ENCODE measurements around the gene NCKAP5. TPM values are rescaled to one million over a fixed set of nuclear protein-coding genes. Genes with fewer than 3 reads are reported as not detected.

The NCKAP5 gene
- total RNA-seq, 6 donors from 2014 or later, result 22.1 to 51.1 (median 41.4) TPM

DNA sequence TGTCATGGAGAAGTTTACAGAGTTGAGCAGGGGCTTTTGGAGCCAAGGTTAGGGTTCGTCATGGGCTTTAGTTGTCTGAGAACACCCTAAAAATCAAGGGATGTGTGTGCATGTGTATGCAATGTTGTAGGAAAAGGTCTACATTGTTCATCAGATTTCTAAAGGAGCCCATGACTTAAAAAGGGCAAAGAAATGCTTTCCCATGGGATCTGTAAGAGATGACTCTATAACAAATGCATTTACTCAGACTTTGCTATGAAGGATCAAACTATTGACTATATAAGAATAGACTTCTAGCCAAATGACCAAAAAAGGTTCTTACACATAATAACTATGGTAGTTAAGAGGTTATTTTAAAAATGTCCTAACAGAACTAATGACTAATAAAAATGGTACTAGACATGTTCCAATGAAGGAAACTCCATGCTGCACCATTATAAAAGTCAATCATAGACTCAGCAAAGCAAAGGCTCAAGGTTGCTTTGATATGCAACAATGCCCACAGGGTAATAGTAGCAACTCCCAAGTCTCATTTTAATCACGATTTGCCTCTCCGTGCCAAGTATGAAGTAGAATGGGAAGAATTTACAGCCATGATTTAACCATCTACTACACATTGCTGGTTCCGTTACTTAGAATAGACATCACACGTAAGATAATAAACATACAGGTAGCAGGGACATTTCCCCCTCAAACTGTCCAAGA is 158.5 kb downstream of the NCKAP5 start:
- H3K27ac ChIP-seq, result no peak overlapping the region
- 87 to 88% methylated on average over 5 of the region's 5 CpGs for WGBS, 2 donors
- no peak for DNase-seq
- ATAC-seq (ENCODE audit: low FRiP score in 2 of 2), result no peak
- TF ChIP-seq POLR2AphosphoS5 (IDR thresholded peaks at IDR 0.05) (no peak), POLR2A (IDR thresholded peaks at IDR 0.05) (no peak), EP300 (IDR thresholded peaks at IDR 0.05) (no peak), CTCF (IDR thresholded peaks at IDR 0.05) (no peak)
- no peaks in the 10 kb centered on the region for H3K27me3 ChIP-seq
- no peak overlapping the region for H3K4me3 ChIP-seq
- H3K9me3 ChIP-seq, result no peaks in the 10 kb centered on the region
- H3K36me3 ChIP-seq, result no peaks in the 10 kb centered on the region
- peaks cover 0 to 6% (median 0%) of the 10 kb centered on the region in 4 donors for H3K4me1 ChIP-seq

DNA sequence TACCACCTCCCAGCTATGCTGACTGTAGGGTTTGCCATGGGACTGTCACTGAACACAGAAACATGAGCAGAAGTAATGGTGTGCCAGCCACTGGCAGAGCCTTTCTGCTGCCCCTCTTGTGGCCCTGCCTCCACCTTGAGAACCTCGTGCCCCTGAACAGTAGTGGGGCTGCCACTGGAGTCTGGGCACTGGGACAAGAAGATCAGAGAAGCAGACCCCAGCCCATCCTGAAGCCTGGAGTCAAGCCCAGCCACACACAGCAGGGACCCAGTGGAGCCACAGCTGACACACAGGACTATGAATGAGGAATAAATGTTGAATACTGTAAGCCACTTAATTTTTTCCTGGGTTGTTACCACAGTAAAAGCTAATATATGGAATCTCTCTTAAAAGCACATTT is 159.6 kb downstream of the NCKAP5 start:
- Histone ChIP-seq H3K27me3 (no peaks in the 10 kb centered on the region), H3K4me3 (no peak overlapping the region), H3K9me3 (no peaks in the 10 kb centered on the region), H3K4me1 (peaks cover 0 to 6% (median 0%) of the 10 kb centered on the region in 4 donors), H3K36me3 (no peaks in the 10 kb centered on the region), H3K27ac (no peak overlapping the region)
- no peak for DNase-seq
- WGBS, 2 donors, result 40 to 77% methylated on average over 1 of the region's 1 CpG
- TF ChIP-seq POLR2A (IDR thresholded peaks at IDR 0.05) (no peak), CTCF (IDR thresholded peaks at IDR 0.05) (no peak), EP300 (IDR thresholded peaks at IDR 0.05) (no peak), POLR2AphosphoS5 (IDR thresholded peaks at IDR 0.05) (no peak)
- no peak for ATAC-seq (ENCODE audit: low FRiP score in 2 of 2)

DNA sequence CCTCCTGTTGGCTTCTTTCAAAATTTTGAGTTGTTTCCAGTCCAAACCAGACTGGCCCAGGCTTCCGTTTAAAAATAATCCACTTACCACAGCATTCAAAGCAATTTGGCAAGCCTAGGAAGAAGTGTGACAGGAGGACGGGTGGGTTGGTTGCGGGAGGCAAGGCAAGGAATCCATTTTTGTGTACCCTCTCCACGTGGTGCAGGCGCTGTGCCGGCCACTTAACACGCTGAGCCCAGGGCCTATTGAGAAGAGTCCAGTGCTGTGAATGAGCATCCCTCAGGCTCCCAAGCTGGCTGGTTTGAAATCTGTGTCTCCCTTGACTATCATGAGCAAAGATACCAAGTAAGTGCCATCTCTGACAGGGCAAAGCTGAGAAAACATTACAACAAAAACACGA is 160.9 kb downstream of the NCKAP5 start:
- no peaks in the 10 kb centered on the region for H3K4me1 ChIP-seq
- no peaks in the 10 kb centered on the region for H3K36me3 ChIP-seq
- peak in 1 of 2 donors; percentile 30 for DNase-seq
- H3K9me3 ChIP-seq, result no peaks in the 10 kb centered on the region
- no peak for TF ChIP-seq CTCF (IDR thresholded peaks at IDR 0.05)
- no peak for TF ChIP-seq POLR2AphosphoS5 (IDR thresholded peaks at IDR 0.05)
- no peak for TF ChIP-seq EP300 (IDR thresholded peaks at IDR 0.05)
- TF ChIP-seq POLR2A (IDR thresholded peaks at IDR 0.05), result no peak
- H3K27ac ChIP-seq, result no peak overlapping the region
- no peaks in the 10 kb centered on the region for H3K27me3 ChIP-seq
- WGBS, 2 donors, result 70 to 85% methylated on average over 8 of the region's 8 CpGs
- ATAC-seq (ENCODE audit: low FRiP score in 2 of 2), result no peak
- H3K4me3 ChIP-seq, result no peak overlapping the region

GRCh38 chr2:133405252-133405651 is 163.0 kb downstream of the NCKAP5 start:
- Histone ChIP-seq H3K9me3 (no peaks in the 10 kb centered on the region), H3K27me3 (no peaks in the 10 kb centered on the region), H3K27ac (no peak overlapping the region), H3K4me1 (no peaks in the 10 kb centered on the region), H3K36me3 (no peaks in the 10 kb centered on the region), H3K4me3 (no peak overlapping the region)
- 72 to 74% methylated on average over 4 of the region's 4 CpGs for WGBS, 2 donors
- no peak for ATAC-seq (ENCODE audit: low FRiP score in 2 of 2)
- TF ChIP-seq POLR2AphosphoS5 (IDR thresholded peaks at IDR 0.05) (no peak), POLR2A (IDR thresholded peaks at IDR 0.05) (no peak)
- DNase-seq, result no peak

GRCh38 chr2:133400411-133400810 is 167.9 kb downstream of the NCKAP5 start:
- no peak overlapping the region for H3K27ac ChIP-seq
- ATAC-seq (ENCODE audit: low FRiP score in 2 of 2) (no peak), DNase-seq (no peak)
- H3K9me3 ChIP-seq, result no peaks in the 10 kb centered on the region
- TF ChIP-seq POLR2AphosphoS5 (IDR thresholded peaks at IDR 0.05) (no peak), CTCF (IDR thresholded peaks at IDR 0.05) (no peak), POLR2A (IDR thresholded peaks at IDR 0.05) (no peak), EP300 (IDR thresholded peaks at IDR 0.05) (no peak)
- H3K36me3 ChIP-seq, result no peaks in the 10 kb centered on the region
- no peaks in the 10 kb centered on the region for H3K27me3 ChIP-seq
- WGBS, 2 donors, result 90 to 95% methylated on average over 2 of the region's 2 CpGs
- H3K4me1 ChIP-seq, result no peaks in the 10 kb centered on the region
- no peak overlapping the region for H3K4me3 ChIP-seq

All from upper lobe of left lung (tissue), 6 donors.